ENCODE measurements around the gene NFYA.

- TF ChIP-seq POLR2AphosphoS5 (IDR thresholded peaks at IDR 0.05; ENCODE audit: borderline replicate concordance, low read depth, low read length) (no peak), EZH2 (IDR thresholded peaks at IDR 0.05) (no peak), FOXP2 (optimal IDR thresholded peaks at IDR 0.05; ENCODE audit: control extremely low read depth, extremely low read length, insufficient read depth) (no peak)
Observed at GRCh38 chr6:41125282-41125681, 52.5 kb downstream of the NFYA start.
